ENCODE data around the gene CCDC97.

GRCh38 chr19:41350735-41351338 is 40.9 kb downstream of the CCDC97 start:
- TF ChIP-seq CTCF (IDR thresholded peaks at IDR 0.05 in 4 of 5, conservative IDR thresholded peaks at IDR 0.05 in 1 of 5) (no peak), POLR2A (IDR thresholded peaks at IDR 0.05) (no peak)

Data from gastrocnemius medialis (tissue), 4 donors.